ENCODE results near the gene ABHD1.
"Not testable (repeated sequence)": the region's sequence is repeated elsewhere in the genome, so short reads cannot be mapped to it uniquely, and the experiment has no call there.

The ABHD1 gene

DNA sequence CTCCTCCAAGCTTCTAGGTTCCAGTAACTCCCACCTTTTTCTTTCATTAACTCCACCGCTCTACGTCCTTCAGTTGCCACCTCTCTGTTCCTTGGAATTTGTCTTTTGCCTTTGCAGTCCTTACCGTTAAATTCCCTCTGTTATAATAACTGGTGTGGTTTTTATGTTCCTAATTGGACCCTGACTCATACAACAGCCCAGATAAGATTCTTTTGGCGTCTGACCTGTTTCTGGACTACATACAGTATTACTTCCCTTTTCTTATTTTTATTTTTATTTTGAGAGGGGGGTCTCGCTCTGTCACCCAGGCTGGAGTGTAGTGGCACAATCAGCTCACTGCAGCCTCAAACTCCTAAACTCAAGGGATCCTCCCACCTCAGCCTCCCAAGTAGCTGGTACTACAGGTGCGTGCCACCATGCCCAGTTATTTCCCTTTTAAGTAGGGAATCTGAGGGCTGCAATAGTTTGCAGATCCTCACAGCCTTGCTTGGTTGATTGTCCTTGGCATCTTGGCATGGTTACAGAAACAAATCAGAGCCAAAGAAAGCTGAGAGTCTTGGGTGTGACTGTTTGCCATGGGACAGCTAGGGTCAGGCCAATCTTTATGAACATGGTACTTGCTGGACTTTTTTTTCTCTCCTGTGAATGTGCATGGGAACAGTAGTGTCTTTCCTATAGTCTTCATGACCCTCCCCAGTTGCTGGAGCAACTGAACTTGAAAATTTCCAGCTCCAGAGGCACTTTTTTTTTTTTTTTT, 47.1 kb downstream of the ABHD1 start:
- DNase-seq (ENCODE audit: low read depth) = no peak

DNA sequence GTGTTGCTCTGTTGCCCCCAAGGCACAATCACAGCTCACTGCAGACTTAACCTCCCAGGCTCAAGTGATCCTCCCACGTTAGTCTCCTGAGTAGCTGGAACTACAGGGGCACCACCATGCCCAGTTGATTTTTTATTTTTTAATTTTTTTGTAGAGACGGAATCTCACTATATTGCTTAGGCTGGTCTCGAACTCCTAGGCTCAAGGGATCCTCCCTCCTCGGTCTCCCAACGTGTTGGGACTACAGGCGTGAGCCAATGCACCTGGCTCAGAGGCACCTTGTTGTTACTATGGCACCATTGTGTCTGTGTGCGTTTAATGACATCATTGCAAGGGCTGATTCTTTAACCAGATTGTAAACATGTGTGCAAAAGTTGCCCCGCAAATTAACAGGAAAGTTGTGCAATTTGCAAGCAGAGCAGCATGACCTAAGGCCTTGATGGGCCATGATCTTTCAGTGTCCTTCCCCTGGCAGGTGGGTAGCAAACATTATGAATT, 47.8 kb downstream of the ABHD1 start:
- DNase-seq (ENCODE audit: low read depth) = no peak

DNA sequence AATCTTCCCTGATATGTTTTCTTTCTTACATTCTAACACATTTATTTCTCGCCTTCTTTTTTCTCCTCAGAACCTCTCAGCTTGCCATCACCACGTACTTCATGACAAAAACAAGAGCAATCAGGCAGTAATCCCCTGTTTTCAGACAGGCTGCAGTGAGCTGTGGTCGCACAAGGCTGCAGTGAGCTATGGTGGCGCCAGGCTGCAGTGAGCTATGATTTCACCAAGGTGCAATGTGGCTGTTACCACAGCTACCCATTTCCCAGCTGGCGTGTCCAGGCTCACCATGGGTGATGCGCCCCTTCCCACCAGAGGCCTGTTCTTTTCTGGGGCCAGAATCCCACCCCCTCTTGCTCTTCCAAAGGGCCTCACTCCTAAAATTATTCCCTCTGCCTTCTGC, 51.0 kb downstream of the ABHD1 start:
- DNase-seq (ENCODE audit: low read depth) = no peak

DNA sequence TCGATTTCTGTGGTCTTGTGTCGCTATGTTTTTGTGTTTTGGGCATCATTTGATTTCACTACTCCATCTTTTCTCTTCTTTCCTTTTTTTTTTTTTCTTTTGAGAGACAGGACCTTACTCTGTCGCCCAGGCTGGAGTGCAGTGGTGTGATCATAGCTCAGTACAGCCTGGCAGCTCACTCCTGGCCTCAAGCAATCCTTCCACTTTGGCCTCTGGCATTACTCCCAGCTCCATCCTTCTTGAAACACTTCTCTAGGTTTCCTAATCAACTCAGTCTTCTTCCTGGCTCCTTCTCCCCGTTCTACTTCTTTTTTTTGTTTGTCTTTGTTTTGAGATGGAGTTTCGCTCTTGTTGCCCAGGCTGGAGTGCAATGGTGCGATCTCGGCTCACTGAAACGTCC, 51.7 kb downstream of the ABHD1 start:
- DNase-seq (ENCODE audit: low read depth) = no peak

DNA sequence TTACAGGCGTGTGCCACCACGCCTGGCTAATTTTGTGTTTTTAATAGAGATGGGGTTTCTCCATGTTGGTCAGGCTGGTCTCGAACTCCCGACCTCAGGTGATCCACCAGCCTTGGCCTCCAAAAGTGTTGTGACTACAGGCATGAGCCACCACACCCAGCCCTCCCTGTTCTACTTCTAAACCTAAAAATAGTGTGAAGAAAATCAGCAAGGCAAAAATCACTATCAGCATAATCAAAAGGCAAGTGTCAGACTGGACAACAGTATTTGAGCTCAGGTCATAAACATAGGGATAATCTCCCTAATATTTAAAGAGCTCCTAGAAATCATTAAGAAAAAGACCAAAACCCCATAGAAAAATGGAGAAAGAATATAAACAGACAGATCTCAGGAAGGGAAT, 52.2 kb downstream of the ABHD1 start:
- not testable (repeated sequence) for DNase-seq (ENCODE audit: low read depth)

DNA sequence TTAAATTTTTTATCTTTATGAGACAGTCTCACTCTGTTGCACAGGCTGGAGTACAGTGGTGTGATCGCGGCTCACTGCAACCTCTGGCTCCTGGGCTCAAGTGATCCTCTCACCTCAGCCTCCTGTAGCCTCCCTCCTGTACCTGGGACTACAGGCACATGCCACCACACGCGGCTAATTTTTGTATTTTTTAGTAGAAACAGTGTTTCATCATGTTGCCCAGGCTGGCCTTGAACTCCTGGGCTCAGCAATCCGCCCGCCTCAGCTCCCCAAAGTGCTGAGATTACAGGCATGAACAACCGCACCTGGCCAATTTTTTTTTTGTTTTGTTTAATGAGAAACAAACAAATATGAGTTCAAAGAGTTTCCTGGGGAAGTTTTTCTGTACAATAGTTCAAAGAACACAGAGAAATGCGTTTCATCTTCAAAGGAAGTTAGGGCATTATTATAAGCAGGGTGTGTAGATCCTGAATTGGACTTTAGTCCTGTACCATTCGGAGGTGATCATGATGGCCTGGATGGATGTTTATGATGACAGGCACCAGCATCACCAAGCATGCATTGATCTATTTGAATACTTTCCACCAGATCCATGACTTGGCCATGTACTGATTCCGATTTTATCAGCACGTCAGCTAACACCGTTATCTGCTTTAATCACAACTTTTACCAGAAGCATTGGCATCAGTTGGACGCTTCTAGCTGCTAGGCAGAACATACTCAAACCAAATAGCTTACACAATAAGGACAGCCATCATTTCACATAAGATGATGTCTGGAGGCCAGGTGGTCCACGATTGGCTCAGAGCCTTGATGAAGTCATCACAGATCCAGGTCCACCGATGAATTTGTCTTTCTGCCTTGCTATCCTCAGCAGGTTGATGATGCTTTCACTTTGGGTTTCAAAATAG, 54.1 kb downstream of the ABHD1 start:
- DNase-seq (ENCODE audit: low read depth) = no peak

DNA sequence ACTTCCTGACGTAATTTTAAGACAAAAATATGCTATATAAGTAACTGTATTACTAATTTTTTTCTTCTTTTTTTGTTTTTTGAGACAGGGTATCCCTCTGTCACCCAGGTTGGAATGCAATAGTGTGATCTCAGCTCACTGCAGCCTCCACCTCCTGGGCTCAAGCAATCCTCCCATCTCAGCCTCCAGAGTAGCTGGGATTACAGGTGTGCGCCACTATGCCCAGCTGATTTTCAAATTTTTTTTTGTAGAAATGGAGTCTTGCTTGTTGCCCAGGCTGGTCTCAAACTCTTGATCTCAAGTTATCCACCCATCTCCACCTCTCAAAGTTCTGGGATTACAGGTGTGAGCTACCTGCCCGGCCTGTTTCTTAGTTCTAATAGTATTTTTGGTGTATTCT, 54.9 kb downstream of the ABHD1 start:
- no peak for DNase-seq (ENCODE audit: low read depth)

DNA sequence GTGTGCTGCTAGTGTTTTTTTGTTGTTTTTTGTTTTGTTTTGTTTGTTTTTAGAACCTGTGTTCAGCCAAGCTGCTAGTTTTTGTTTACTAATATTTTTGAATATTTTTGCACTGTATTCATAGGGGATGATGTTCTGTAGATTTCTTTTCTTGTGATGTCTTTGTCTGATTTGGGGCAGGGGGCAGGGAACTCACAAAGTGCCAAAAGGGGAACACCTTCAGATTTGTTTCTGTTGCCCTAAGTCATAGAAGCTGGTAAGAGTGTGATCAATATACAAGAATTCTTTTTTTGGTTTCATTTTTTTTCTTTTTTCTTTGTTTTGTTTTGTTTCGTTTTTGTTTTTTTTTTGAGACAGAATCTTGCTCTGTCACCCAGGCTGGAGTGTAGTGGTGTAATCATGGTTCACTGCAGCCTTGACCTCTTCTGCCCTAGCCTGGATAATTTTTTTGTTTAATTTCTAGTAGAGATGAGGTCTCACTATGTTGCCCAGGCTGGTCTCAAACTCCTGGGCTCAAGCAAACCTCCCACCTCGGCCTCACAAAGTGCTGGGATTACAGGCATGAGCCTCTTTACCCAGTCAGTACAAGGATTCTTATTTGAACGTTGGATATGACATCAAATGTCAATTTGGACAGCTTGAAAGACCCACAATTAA, 55.9 kb downstream of the ABHD1 start:
- no peak for DNase-seq (ENCODE audit: low read depth)
